Loucy (cell line): ENCODE results near the gene ANKRD13B.

Experiments used
- EZH2phosphoT487 ChIP-seq: fragments of 200-600 bp; IDR thresholded peaks from 2 replicates; pipeline ENCODE4 v1.6.1; 2018; ENCODE audit warnings: antibody characterized with exemption, mild to moderate bottlenecking, moderate library complexity, borderline replicate concordance
- TF ChIP-seq, protein P1 (sequence below): fragments of 200-600 bp; sonication (generic); conservative IDR thresholded peaks from 2 replicates; pipeline ENCODE4 v1.5.1; 2014; ENCODE audit warnings: mild to moderate bottlenecking, antibody characterized with exemption, low read length

- TF ChIP-seq, protein P1, sequence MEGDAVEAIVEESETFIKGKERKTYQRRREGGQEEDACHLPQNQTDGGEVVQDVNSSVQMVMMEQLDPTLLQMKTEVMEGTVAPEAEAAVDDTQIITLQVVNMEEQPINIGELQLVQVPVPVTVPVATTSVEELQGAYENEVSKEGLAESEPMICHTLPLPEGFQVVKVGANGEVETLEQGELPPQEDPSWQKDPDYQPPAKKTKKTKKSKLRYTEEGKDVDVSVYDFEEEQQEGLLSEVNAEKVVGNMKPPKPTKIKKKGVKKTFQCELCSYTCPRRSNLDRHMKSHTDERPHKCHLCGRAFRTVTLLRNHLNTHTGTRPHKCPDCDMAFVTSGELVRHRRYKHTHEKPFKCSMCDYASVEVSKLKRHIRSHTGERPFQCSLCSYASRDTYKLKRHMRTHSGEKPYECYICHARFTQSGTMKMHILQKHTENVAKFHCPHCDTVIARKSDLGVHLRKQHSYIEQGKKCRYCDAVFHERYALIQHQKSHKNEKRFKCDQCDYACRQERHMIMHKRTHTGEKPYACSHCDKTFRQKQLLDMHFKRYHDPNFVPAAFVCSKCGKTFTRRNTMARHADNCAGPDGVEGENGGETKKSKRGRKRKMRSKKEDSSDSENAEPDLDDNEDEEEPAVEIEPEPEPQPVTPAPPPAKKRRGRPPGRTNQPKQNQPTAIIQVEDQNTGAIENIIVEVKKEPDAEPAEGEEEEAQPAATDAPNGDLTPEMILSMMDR: no peak
- no peak for TF ChIP-seq EZH2phosphoT487
These were observed 46.1 kb upstream of the ANKRD13B start for GRCh38 chr17:29546830-29547229.
